ENCODE results near the gene SUSD1. TPM values are rescaled to one million over a fixed set of nuclear protein-coding genes. Genes with fewer than 3 reads are reported as not detected.

SUSD1 gene
- total and polyA plus RNA-seq, 8 donors = 1.6 to 50.4 (median 21.1) TPM

DNA sequence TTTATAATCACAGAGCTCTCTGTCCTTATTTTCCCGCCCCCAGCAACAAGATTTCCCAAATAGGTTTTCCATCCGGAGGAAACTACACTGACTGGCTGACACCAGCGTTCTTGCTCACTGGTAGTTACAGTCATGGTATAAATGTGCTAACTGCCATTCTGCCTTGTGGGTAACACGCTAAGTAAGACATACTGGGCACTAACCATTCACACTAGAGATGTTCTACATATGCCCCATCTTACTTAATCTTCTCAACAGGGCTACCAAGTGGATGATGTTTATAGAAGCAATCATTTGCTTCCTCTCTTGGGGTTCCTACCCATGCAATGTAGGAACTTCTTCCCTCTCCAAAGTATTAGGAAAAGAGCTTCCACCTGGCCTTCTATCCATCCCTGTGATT is 111.5 kb downstream of the SUSD1 start:
- Histone ChIP-seq H3K9me3 (no peaks in the 10 kb centered on the region), H3K4me3 (no peak overlapping the region), H3K36me3 (no peaks in the 10 kb centered on the region), H3K27me3 (no peaks in the 10 kb centered on the region), H3K4me1 (peaks cover 26 to 66% (median 38%) of the 10 kb centered on the region in 4 donors), H3K27ac (no peak overlapping the region)
- 88 to 99% (median 95%) methylated on average over 4 of the region's 4 CpGs for WGBS, 5 donors
- TF ChIP-seq POLR2A (IDR thresholded peaks at IDR 0.05) = no peak
- no peak for TF ChIP-seq POLR2AphosphoS5 (IDR thresholded peaks at IDR 0.05)
- TF ChIP-seq CTCF (IDR thresholded peaks at IDR 0.05) = no peak
- no peak for TF ChIP-seq EP300 (IDR thresholded peaks at IDR 0.05)
- DNase-seq = no peak
- intact Hi-C loops (cut with DNase I; ENCODE audit: low total_unique reads) = loop anchor here (10.0 kb wide), 1 partner anchor 159 kb away; no protein-coding TSS in a partner anchor

- peaks cover 26 to 69% (median 39%) of the 10 kb centered on the region in 4 donors for H3K4me1 ChIP-seq
- intact Hi-C loops (cut with DNase I; ENCODE audit: low total_unique reads) = loop anchor here (10.0 kb wide), 1 partner anchor 158 kb away; no protein-coding TSS in a partner anchor
- TF ChIP-seq EP300 (IDR thresholded peaks at IDR 0.05) = no peak
- TF ChIP-seq POLR2A (IDR thresholded peaks at IDR 0.05) = no peak
- TF ChIP-seq POLR2AphosphoS5 (IDR thresholded peaks at IDR 0.05) = no peak
- TF ChIP-seq CTCF (IDR thresholded peaks at IDR 0.05) = no peak
- no peaks in the 10 kb centered on the region for H3K9me3 ChIP-seq
- H3K4me3 ChIP-seq = no peak overlapping the region
- H3K36me3 ChIP-seq = no peaks in the 10 kb centered on the region
- H3K27ac ChIP-seq = peak overlapping the region in 1 of 5 donors; percentile 88
- no peaks in the 10 kb centered on the region for H3K27me3 ChIP-seq
- no peak for DNase-seq
Measured at GRCh38 chr9:112063151-112063550, 111.9 kb downstream of the SUSD1 start.

- Histone ChIP-seq H3K9me3 (no peaks in the 10 kb centered on the region), H3K4me3 (no peak overlapping the region), H3K36me3 (no peaks in the 10 kb centered on the region), H3K27me3 (no peaks in the 10 kb centered on the region), H3K4me1 (peaks cover 19 to 61% (median 34%) of the 10 kb centered on the region in 4 donors), H3K27ac (peak overlapping the region; percentile 73 to 90 (median 80))
- WGBS, 5 donors = 14 to 40% (median 18%) methylated on average over 3 of the region's 3 CpGs
- intact Hi-C loops (cut with DNase I; ENCODE audit: low total_unique reads) = loop anchor here (10.0 kb wide), 1 partner anchor 156 kb away; no protein-coding TSS in a partner anchor
- peak; percentile 55 to 90 for DNase-seq
- no peak for TF ChIP-seq EP300 (IDR thresholded peaks at IDR 0.05)
- peak in 1 of 3 donors; percentile 86 for TF ChIP-seq POLR2AphosphoS5 (IDR thresholded peaks at IDR 0.05)
- no peak for TF ChIP-seq CTCF (IDR thresholded peaks at IDR 0.05)
- TF ChIP-seq POLR2A (IDR thresholded peaks at IDR 0.05) = no peak
Measured at GRCh38 chr9:112061152-112061740, 113.9 kb downstream of the SUSD1 start.

- no peak overlapping the region for H3K4me3 ChIP-seq
- H3K9me3 ChIP-seq = no peaks in the 10 kb centered on the region
- no peaks in the 10 kb centered on the region for H3K27me3 ChIP-seq
- peak overlapping the region in 4 of 5 donors; percentile 73 to 90 (median 84) for H3K27ac ChIP-seq
- no peaks in the 10 kb centered on the region for H3K36me3 ChIP-seq
- 79 to 89% (median 86%) methylated on average over 3 of the region's 3 CpGs for WGBS, 5 donors
- peaks cover 16 to 49% (median 22%) of the 10 kb centered on the region in 4 donors for H3K4me1 ChIP-seq
- no peak for TF ChIP-seq EP300 (IDR thresholded peaks at IDR 0.05)
- no peak for TF ChIP-seq POLR2AphosphoS5 (IDR thresholded peaks at IDR 0.05)
- TF ChIP-seq CTCF (IDR thresholded peaks at IDR 0.05) = no peak
- TF ChIP-seq POLR2A (IDR thresholded peaks at IDR 0.05) = no peak
- intact Hi-C loops (cut with DNase I; ENCODE audit: low total_unique reads) = loop anchor here (10.0 kb wide), 1 partner anchor 155 kb away; no protein-coding TSS in a partner anchor
- no peak for DNase-seq
Measured at GRCh38 chr9:112059966-112060320, 115.2 kb downstream of the SUSD1 start.

Data from stomach (tissue), 9 donors.